Limb (tissue), 2 donors: ENCODE results near the gene RPLP2.

Experiments used
- DNase-seq, 2 donors: peaks; one replicate each; pipeline ENCODE4 v3.0.0-alpha.2; 2016; ENCODE audit errors: extremely low spot score in 2 of 2

RPLP2 gene

GRCh38 chr11:823441-824291 lies 13.9 kb downstream of the RPLP2 start:
- DNase-seq: no peak

DNA sequence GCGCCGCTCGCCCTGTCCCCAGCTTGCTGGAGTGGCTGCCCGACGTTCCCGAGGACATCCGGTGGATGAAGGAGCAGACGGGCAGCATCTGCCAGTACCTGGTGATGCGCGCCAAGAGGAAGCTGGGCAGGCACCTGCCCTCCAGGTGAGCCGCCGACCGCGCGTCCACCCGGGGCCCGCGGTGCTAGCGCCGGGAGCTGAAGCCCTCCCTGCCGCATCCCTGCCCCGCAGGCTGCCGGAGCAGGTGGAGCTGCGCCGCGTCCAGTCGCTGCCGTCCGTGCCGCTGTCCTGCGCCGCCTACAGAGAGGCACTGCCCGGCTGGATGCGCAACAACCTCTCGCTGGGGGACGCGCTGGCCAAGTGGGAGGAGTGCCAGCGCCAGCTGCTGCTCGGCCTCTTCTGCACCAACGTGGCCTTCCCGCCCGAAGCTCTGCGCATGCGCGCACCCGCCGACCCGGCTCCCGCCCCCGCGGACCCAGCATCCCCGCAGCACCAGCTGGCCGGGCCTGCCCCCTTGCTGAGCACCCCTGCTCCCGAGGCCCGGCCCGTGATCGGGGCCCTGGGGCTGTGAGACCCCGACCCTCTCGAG lies 14.6 kb downstream of the RPLP2 start:
- DNase-seq: peak in 1 of 2 donors; percentile 76

DNA sequence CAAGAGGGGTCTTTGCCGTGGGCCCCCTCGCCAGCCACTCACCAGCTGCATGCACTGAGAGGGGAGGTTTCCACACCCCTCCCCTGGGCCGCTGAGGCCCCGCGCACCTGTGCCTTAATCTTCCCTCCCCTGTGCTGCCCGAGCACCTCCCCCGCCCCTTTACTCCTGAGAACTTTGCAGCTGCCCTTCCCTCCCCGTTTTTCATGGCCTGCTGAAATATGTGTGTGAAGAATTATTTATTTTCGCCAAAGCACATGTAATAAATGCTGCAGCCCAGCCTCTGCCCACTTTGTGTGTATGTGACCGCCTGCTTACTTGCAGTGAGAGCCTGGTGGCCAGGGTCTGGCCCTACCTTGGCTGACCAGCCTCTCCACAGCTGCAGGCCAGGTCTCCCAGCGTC lies 15.2 kb downstream of the RPLP2 start:
- no peak for DNase-seq

DNA sequence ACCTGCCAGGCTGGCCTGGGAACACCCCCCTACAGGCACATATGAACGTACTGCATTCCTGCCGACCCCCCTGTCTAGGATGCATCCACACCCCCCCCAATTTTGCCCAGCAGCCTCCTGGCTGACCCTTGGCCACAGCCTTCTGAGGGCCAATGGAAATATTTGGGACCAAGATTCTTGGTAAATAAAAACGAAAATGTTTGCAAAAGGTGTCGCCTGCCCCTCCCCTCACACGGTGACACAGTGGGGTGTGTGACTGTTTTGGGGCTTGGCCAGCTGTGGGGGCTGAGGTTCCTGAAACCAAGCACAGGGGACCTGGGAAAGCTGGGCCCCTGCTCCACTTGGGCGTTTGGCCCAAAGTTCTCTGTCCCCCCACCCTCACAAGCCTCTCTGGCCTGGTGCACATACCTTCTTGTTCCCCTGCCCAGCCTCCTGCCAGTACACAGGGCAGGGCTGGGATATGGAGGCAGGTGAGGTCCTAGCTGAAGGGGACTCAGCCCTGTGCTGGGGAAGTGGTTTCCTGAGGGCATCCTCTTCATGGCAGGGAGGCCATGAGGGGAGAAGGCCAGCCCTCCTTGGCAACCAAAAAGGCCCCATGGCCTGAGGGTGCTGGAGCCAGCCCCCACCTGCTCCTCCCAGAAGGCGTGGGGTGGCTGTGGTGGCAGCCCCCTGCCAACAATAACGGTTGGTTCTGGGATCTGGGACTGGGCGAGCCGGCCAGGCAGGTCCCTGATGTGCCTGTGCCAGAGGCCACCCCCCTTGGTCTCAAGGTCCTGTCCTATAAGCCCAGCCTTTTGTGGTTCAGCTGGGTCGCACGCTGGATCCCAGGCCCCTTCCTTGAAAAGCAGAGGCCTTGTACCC lies 15.8 kb downstream of the RPLP2 start:
- DNase-seq: no peak

- DNase-seq: no peak
These were observed 16.5 kb downstream of the RPLP2 start for GRCh38 chr11:826227-826621.

DNA sequence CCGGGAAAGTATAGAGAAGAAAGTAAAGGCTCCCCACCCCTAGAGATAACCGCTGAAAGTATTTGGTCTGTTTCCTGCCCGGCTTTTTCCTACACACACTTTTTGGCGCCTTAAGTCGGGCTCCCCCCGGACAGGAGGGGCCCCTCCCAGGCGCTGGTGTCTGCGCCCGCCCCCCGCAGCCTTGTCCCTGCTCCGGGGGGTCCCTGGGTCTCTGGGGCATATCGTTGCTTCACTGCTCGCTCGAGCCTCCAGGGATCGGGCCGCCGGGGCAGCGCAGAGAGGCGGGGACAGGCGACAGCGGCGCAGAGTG lies 17.0 kb downstream of the RPLP2 start:
- no peak for DNase-seq

DNA sequence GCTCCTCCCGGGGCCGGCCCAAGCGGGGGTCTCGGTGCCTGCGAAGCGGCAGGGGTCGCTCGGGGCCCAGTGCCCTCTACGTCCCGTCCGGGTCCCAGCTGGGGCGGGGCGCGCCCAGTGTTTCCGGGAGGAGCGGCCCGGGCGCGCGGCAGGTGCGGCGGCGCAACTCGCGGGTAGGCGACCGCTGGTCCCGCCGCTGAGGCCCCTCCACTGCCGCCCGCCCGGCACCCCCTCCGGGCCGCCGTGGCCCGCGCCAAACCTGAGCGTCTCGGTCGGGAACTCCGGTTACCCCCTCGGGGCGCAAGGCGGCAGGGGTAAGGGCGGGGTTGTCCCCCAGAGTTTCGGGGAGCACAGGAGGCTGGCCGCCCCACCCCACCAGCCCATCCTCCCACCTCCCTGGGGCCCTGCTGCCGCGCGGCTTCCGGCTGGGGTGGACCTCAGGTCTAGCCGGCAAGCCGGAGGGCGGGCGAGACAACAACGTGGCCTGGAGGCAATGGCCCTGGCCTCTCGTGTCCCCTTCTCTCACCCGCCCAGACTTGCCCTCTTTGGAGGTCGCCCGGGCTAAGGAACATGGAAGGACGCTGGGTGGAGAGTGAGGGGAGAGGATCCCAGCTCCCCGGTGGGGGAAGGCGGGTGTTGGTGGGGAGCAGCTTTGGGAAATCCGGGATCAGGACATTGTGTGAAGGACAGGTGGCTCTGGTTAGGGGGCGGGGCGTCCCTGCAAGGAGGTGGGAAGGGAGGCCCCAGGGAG lies 17.6 kb downstream of the RPLP2 start:
- no peak for DNase-seq

DNA sequence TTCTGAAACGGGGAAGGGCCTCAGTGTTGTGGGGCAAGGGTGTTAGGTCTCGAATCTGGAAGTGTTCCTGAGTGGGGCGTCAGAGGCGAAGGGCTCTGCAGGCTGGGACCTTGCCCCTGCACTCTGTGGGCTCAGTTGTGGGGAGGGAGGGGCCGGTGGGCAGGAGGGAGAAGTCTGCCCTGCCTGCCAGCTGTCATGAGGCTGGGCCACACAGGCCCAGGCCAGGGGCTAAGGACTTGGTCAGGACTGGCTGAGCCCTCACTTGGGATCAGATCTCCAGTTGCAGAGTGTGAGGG lies 18.1 kb downstream of the RPLP2 start, which contains the start of gene CRACR2B:
TSS of gene CRACR2B (plus strand) at position 23 of the 296 bp plus-strand sequence. CDS start 689 bp downstream, outside the sequence.
- DNase-seq: no peak

DNA sequence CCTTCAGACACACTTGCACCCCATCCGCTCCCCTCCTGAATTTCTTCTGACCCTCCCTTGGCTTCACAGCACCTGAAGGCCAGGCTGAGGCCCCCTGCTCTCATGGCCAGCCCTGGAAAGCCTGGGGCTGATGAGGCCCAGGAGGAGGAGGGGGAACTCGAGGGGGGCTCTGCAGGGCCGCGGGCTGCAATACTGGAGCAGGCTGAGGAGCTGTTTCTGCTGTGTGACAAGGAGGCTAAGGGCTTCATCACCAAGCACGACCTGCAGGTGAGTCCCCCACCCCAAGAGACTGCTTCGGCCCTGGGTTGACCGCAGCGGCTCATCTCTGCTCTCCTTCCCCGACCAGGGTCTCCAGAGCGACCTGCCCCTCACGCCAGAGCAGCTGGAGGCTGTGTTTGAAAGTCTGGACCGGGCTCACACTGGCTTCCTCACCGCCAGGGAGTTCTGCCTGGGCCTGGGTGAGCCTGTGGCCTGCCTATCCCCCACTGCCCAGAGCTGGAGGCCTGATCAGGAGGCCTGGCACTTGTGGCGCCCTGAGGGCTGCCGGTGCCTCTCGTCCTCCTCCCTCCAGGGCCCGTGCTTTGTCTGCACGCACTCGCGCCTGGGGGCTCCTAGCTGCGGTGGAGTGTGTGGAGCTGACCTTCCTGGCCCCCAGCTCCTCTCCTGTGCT lies 18.9 kb downstream of the RPLP2 start:
- no peak for DNase-seq

GRCh38 chr11:829176-829846 lies 19.5 kb downstream of the RPLP2 start:
- no peak for DNase-seq

- no peak for DNase-seq
These were observed 20.1 kb downstream of the RPLP2 start for GRCh38 chr11:829847-830294.

- DNase-seq: no peak
These were observed 20.7 kb downstream of the RPLP2 start for GRCh38 chr11:830295-831117.

GRCh38 chr11:831118-831864 lies 21.5 kb downstream of the RPLP2 start:
- DNase-seq: no peak

DNA sequence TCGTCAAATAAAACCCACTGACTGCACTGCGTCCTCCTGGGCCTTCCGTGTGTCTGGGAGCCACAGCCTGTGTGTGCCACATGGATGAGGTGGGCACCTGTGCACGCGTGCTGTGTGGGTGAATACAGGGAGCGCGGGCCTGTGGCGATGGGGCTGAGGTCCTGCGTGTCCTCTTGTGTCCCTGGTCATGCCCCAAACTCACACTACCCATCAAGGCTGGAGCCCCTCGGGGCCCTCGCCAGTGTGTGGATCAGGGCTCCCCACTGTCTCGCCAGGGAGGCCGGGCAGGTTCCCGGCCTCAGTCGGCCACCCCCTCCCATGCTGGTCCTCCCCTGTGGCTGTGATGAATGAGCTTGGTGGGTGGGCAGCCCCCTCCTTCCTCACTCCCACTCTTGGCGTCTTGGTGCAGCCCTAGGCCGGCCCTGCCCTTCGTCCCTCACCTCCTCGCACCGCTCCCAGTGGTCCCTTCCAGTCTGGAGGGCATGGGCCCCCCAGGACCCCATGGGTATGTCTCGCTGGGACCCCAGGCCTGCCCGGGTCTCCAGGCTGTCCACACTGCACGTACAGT lies 22.3 kb downstream of the RPLP2 start:
- DNase-seq: no peak

GRCh38 chr11:832529-833113 lies 22.9 kb downstream of the RPLP2 start, which contains the start of gene CD151:
Gene CD151 (plus strand): TSS chr11:832952. CDS start chr11:836070, 3,118 bp downstream.
- DNase-seq: peak in 1 of 2 donors; percentile 79

DNA sequence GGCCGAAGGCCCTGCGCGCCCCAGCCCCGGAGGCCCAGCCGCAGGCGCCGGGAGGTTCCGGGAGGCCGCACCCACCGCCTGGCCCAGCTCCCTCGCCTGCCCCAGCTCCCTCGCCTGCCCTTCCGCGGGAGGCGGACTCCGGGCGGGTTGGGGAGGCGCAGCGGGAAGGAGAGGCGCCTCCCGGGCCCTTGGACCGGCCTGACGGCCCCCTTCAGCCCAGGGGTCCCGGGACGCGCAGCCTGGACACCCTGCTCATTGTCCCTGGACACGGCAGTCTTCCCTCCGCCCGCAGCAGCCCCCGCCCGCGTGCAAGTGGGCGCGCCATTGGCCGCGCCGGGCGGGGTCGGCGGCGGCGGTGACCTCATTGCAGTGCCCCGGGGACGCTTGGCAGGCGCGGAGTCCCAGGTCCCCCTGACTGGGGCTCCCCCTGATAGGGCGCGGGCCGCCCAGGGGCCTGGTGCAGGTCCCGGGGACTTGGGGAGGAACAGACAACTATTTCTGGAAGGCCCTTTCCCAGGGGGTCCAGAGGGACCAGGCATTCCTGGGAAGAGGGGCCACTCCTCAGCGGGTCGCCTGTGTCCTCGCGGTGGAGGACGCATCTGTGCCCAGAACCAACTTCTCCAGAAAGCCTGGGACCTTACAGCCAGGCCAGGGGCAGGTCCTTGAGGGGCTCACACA lies 23.5 kb downstream of the RPLP2 start:
- peak in 1 of 2 donors; percentile 77 for DNase-seq

DNA sequence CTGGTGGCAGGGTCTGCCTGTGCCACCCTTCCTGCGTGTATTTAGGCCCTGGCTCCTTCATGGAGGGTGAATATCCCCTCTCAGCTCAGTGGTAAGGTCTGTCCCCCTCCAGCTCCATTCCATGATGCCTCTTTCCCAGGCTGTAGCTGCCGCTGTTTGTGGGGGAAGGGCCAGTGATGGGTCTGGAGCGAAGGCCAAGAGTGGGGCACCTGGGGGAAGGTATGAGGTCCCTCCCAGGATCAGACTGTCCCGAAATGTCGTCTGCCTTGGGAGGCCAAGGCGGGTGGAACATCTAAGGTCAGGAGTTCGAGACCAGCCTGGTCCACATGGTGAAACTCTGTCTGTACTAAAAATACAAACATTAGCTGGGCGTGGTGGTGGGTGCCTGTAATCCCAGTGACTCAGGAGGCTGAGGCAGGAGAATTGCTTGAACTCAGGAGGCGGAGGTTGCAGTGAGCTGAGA lies 24.1 kb downstream of the RPLP2 start:
- DNase-seq: no peak
